ENCODE measurements around the gene VGLL4. TPM values are rescaled to one million over a fixed set of nuclear protein-coding genes. Genes with fewer than 3 reads are reported as not detected.
A peak's percentile ranks its signal among the peaks of the same experiment; 100 is the strongest.

VGLL4 gene
- total RNA-seq, 1 experiment from 2014 or later = 26.9 TPM

DNA sequence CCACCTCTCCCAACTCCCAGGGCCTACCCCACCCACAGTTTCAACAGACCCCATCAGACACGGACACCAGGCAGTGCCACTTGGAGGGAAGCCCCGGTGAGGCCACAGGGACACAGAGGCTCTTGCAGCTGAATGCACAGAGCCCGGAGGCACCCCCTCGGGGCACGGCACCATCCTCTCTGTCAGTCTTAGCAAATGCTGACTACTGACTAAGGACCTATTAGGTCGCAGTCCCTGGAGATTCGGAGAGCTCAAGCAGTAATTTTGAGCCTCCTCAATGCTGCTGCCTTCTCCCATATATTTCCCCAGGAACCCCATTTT lies 79.9 kb downstream of the VGLL4 start:
- Histone ChIP-seq H3K9ac (ENCODE audit: low read length) (no peak overlapping the region), H3K36me3 (ENCODE audit: control insufficient read depth in 1 of 2, insufficient read depth in 2 of 2, low read length in 2 of 2) (no peaks in the 10 kb centered on the region), H3K9me2 (ENCODE audit: insufficient read depth) (no peaks in the 10 kb centered on the region), H3K9me3 (ENCODE audit: control insufficient read depth in 1 of 2, insufficient read depth in 1 of 2, low read depth in 1 of 2, low read length in 2 of 2) (no peaks in the 10 kb centered on the region), H2AFZ (ENCODE audit: low read depth, low read length, poor library complexity, severe bottlenecking) (no peak overlapping the region), H4K20me1 (ENCODE audit: insufficient read depth) (no peaks in the 10 kb centered on the region), H3K79me2 (ENCODE audit: insufficient read depth, low read length) (peaks cover 3% of the 10 kb centered on the region; the same call in 1 of the 2 replicates), H3K4me1 (ENCODE audit: control insufficient read depth in 1 of 2, insufficient read depth in 2 of 2, low read length in 2 of 2) (peaks cover 13 to 19% of the 10 kb centered on the region in 2 experiments), H3K4me3 (replicated peaks in 1 of 2; ENCODE audit: low read depth in 1 of 2, low read length in 2 of 2) (no peak overlapping the region), H3K4me2 (ENCODE audit: low read length) (no peak overlapping the region), H3K27ac (ENCODE audit: low read depth, low read length) (no peak overlapping the region), H3K27me3 (ENCODE audit: insufficient read depth, low read length) (no peaks in the 10 kb centered on the region)
- TF ChIP-seq SP1 (IDR thresholded peaks at IDR 0.05; ENCODE audit: low read depth) (no peak), ZNF274 (IDR thresholded peaks at IDR 0.05; ENCODE audit: low read depth, low read length) (no peak), ELF1 (IDR thresholded peaks at IDR 0.05; ENCODE audit: borderline replicate concordance, low read depth) (no peak), FOSL1 (IDR thresholded peaks at IDR 0.05; ENCODE audit: low read depth) (no peak), YY1 (IDR thresholded peaks at IDR 0.05; ENCODE audit: extremely low read depth, insufficient replicate concordance, low read depth, low read length) (no peak), EZH2phosphoT487 (IDR thresholded peaks at IDR 0.05; ENCODE audit: borderline replicate concordance) (no peak), EGR1 (IDR thresholded peaks at IDR 0.05; ENCODE audit: low read depth) (no peak), RAD21 (IDR thresholded peaks at IDR 0.05; ENCODE audit: low read depth) (no peak), EZH2 (IDR thresholded peaks at IDR 0.05) (no peak), JUND (IDR thresholded peaks at IDR 0.05) (no peak)
- TF ChIP-seq, protein P1, sequence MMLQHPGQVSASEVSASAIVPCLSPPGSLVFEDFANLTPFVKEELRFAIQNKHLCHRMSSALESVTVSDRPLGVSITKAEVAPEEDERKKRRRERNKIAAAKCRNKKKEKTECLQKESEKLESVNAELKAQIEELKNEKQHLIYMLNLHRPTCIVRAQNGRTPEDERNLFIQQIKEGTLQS (IDR thresholded peaks at IDR 0.05) = no peak
- no TSS peak for BruUV-seq (replicated peaks)
- ATAC-seq = no peak
- ChIA-PET POLR2A (no interaction called here), CTCF (no interaction called here), RAD21 (ENCODE audit: low non-redundant PET in 1 of 2, low total read pairs in 2 of 2, uncharacterized antibody in 2 of 2, unreplicated experiment in 2 of 2) (no interaction called here)
- intact Hi-C loops (cut with micrococcal nuclease) = no loop called here
- DNase-seq (ENCODE audit: low read depth, low spot score) = no peak

DNA sequence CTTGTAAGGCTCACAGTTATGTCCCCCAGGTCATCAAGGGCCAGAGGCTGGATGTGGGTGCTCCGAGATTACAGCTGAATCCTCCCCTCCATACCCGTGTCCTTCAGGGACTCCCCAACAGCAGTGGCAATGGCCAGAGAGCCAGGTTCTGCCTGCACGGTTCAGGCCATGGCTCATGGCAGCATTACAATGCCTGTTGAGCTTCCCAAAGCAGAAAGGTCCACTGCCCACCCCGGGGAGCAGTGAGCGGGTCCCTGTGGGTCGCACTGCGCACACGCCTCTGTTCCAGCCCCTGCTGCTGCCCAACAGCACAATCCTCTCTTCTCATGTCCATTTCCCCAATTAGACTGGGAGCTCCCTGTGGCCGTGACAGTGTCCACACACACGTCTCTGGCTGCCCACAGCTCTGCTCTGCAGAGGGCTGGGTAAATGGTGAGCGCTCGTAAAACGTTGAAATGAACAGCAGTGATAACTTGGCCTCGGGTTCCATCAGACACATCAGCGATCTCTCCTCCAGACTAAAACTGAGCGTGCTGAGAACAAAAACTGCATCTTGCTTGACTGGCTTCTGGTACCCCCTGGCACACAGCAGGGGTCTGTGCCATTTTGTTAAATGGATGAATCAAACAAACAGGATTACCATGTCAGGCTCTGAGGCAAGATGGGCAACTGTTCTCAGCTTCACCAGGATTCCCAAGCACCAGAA lies 80.4 kb downstream of the VGLL4 start:
- Histone ChIP-seq H3K9me3 (ENCODE audit: control insufficient read depth in 1 of 2, insufficient read depth in 1 of 2, low read depth in 1 of 2, low read length in 2 of 2) (no peaks in the 10 kb centered on the region), H3K27me3 (ENCODE audit: insufficient read depth, low read length) (no peaks in the 10 kb centered on the region), H3K79me2 (ENCODE audit: insufficient read depth, low read length) (peaks cover 3% of the 10 kb centered on the region; the same call in 1 of the 2 replicates), H3K4me1 (ENCODE audit: control insufficient read depth in 1 of 2, insufficient read depth in 2 of 2, low read length in 2 of 2) (peaks cover 9 to 13% of the 10 kb centered on the region in 2 experiments), H3K9me2 (ENCODE audit: insufficient read depth) (no peaks in the 10 kb centered on the region), H2AFZ (ENCODE audit: low read depth, low read length, poor library complexity, severe bottlenecking) (no peak overlapping the region), H3K4me2 (ENCODE audit: low read length) (no peak overlapping the region), H3K36me3 (ENCODE audit: control insufficient read depth in 1 of 2, insufficient read depth in 2 of 2, low read length in 2 of 2) (no peaks in the 10 kb centered on the region; a peak in 1 of 4 replicates), H3K27ac (ENCODE audit: low read depth, low read length) (no peak overlapping the region), H3K9ac (ENCODE audit: low read length) (no peak overlapping the region), H4K20me1 (ENCODE audit: insufficient read depth) (no peaks in the 10 kb centered on the region), H3K4me3 (replicated peaks in 1 of 2; ENCODE audit: low read depth in 1 of 2, low read length in 2 of 2) (no peak overlapping the region)
- CTCF ChIA-PET = no interaction called here
- DNase-seq (ENCODE audit: low read depth, low spot score) = no peak
- intact Hi-C loops (cut with micrococcal nuclease) = no loop called here
- TF ChIP-seq SIN3A (IDR thresholded peaks at IDR 0.05; ENCODE audit: low read depth) = no peak
- no peak for TF ChIP-seq JUND (IDR thresholded peaks at IDR 0.05)
- ATAC-seq = no peak
- POLR2A ChIA-PET = no interaction called here
- BruUV-seq (replicated peaks) = TSS peak; percentile 35
- RAD21 ChIA-PET (ENCODE audit: low non-redundant PET in 1 of 2, low total read pairs in 2 of 2, uncharacterized antibody in 2 of 2, unreplicated experiment in 2 of 2) = no interaction called here
